GM21381 (cell line): ENCODE measurements around the gene SF3A1.
A peak's percentile ranks its signal among the peaks of the same experiment; 100 is the strongest.
"Not testable (repeated sequence)": the region's sequence is repeated elsewhere in the genome, so short reads cannot be mapped to it uniquely, and the experiment has no call there.

Source experiments
- ATAC-seq: cut with Tn5 transposase; IDR thresholded peaks from one replicate; pipeline ENCODE4 v1.9.1; 2021; ENCODE audit warnings: mild to moderate bottlenecking, moderate library complexity; ENCODE audit not compliant: unreplicated experiment

The SF3A1 gene

GRCh38 chr22:30356449-30357235, at the start of gene SF3A1, which contains the start of gene CCDC157:
Gene SF3A1 (minus strand): TSS chr22:30356894. CDS start chr22:30356792, 102 bp downstream.
Gene CCDC157 (plus strand): TSS chr22:30357007. CDS start chr22:30366001, 8,994 bp downstream.
- peak; percentile 91 for ATAC-seq

GRCh38 chr22:30406400-30406799, 49.7 kb upstream of the SF3A1 start:
- no peak for ATAC-seq

GRCh38 chr22:30405731-30406130, 49.0 kb upstream of the SF3A1 start:
- no peak for ATAC-seq

GRCh38 chr22:30404307-30404706, 47.6 kb upstream of the SF3A1 start:
- ATAC-seq, result no peak

GRCh38 chr22:30402766-30403104, 46.0 kb upstream of the SF3A1 start:
- ATAC-seq, result not testable (repeated sequence)

- no peak for ATAC-seq
These were observed 45.5 kb upstream of the SF3A1 start for GRCh38 chr22:30402028-30402765.

GRCh38 chr22:30401024-30401423, 44.3 kb upstream of the SF3A1 start:
- ATAC-seq, result not testable (repeated sequence)

- ATAC-seq, result no peak
These were observed 43.5 kb upstream of the SF3A1 start for GRCh38 chr22:30400159-30400558.

- ATAC-seq, result no peak
These were observed 43.0 kb upstream of the SF3A1 start for GRCh38 chr22:30399718-30400117.

- ATAC-seq, result no peak
These were observed 42.3 kb upstream of the SF3A1 start for GRCh38 chr22:30398685-30399680.

GRCh38 chr22:30397656-30398635, 41.3 kb upstream of the SF3A1 start:
- ATAC-seq, result no peak

- no peak for ATAC-seq
These were observed 40.4 kb upstream of the SF3A1 start, which contains the start of gene SEC14L2 for GRCh38 chr22:30396871-30397655. Gene SEC14L2 (plus strand): TSS chr22:30397018. CDS start chr22:30397117, 99 bp downstream.

GRCh38 chr22:30393885-30394284, 37.2 kb upstream of the SF3A1 start:
- ATAC-seq, result no peak

- no peak for ATAC-seq
These were observed 36.6 kb upstream of the SF3A1 start for GRCh38 chr22:30393322-30393680.

- ATAC-seq, result no peak
These were observed 36.1 kb upstream of the SF3A1 start for GRCh38 chr22:30392661-30393321.

GRCh38 chr22:30390974-30391691, 34.4 kb upstream of the SF3A1 start:
- ATAC-seq, result no peak

GRCh38 chr22:30386960-30387827, 30.5 kb upstream of the SF3A1 start, which contains the start of gene RNF215:
Gene RNF215 (minus strand): TSS chr22:30387411. CDS start chr22:30387313, 98 bp downstream.
- ATAC-seq, result peak; percentile 80
